ENCODE measurements around the gene GSDME. TPM values are rescaled to one million over a fixed set of nuclear protein-coding genes. Genes with fewer than 3 reads are reported as not detected.
"Not testable (repeated sequence)": the region's sequence is repeated elsewhere in the genome, so short reads cannot be mapped to it uniquely, and the experiment has no call there.

GSDME gene
- total RNA-seq, 1 donor from 2014 or later, result 23.6 TPM

DNA sequence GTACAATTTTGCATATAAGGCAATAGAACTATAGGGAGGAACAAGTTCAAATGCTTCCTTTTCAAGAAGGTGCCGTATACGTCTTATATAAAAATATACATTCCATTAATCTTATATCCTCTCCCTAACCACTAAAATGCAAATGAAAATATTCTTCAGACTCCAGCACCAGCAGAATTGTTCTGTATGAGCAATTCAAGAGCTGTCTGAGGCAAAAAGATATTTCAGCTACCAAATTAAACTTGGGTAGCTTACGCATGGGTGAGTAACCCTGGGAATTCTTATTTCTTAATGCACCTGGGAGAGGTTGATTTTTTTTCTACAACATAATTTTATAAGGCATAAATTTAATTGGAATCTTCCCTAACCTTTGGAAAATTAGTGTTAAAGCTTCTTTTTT lies 42.2 kb upstream of the GSDME start:
- Mint-ChIP-seq H3K9me3 (ENCODE audit: low read depth) (no peaks in the 10 kb centered on the region), H3K36me3 (ENCODE audit: low read depth) (peaks cover 3% of the 10 kb centered on the region), H3K27me3 (ENCODE audit: low read depth) (no peaks in the 10 kb centered on the region), H3K4me3 (ENCODE audit: unreplicated experiment) (no peak overlapping the region), H3K27ac (ENCODE audit: unreplicated experiment) (no peak overlapping the region), H3K4me1 (ENCODE audit: low read depth) (peaks cover 10% of the 10 kb centered on the region)
- no peak for DNase-seq (ENCODE audit: low spot score)
- TF ChIP-seq CTCF (IDR thresholded peaks at IDR 0.05), result no peak

DNA sequence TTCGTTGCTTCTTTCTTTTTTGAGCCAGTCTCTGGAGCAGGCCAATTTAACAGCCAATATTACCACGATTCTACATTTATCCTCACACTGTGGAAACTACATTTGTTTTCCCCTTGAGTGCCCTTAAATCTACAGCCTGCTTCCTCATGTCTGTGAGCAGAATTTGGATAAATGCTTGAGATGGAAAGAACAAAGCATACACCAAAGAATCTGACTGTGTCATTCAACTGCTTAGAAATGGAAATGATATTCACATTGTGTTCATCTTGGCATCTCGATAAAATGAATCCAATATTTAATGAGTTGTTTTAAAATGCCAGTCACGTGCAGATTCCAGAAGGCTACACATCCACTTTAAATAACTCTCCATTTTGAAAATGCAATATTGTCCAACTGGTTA lies 41.0 kb upstream of the GSDME start:
- peaks cover 10% of the 10 kb centered on the region for H3K4me1 Mint-ChIP-seq (ENCODE audit: low read depth)
- H3K9me3 Mint-ChIP-seq (ENCODE audit: low read depth), result no peaks in the 10 kb centered on the region
- no peak for DNase-seq (ENCODE audit: low spot score)
- TF ChIP-seq CTCF (IDR thresholded peaks at IDR 0.05), result no peak
- H3K27ac Mint-ChIP-seq (ENCODE audit: unreplicated experiment), result no peak overlapping the region
- no peaks in the 10 kb centered on the region for H3K27me3 Mint-ChIP-seq (ENCODE audit: low read depth)
- H3K4me3 Mint-ChIP-seq (ENCODE audit: unreplicated experiment), result no peak overlapping the region
- H3K36me3 Mint-ChIP-seq (ENCODE audit: low read depth), result peaks cover 3% of the 10 kb centered on the region

GRCh38 chr7:24797270-24797669 lies 40.0 kb upstream of the GSDME start:
- H3K36me3 Mint-ChIP-seq (ENCODE audit: low read depth), result peaks cover 3% of the 10 kb centered on the region
- TF ChIP-seq CTCF (IDR thresholded peaks at IDR 0.05), result no peak
- DNase-seq (ENCODE audit: low spot score), result no peak
- no peak overlapping the region for H3K4me3 Mint-ChIP-seq (ENCODE audit: unreplicated experiment)
- no peaks in the 10 kb centered on the region for H3K9me3 Mint-ChIP-seq (ENCODE audit: low read depth)
- no peak overlapping the region for H3K27ac Mint-ChIP-seq (ENCODE audit: unreplicated experiment)
- peaks cover 10% of the 10 kb centered on the region for H3K4me1 Mint-ChIP-seq (ENCODE audit: low read depth)
- H3K27me3 Mint-ChIP-seq (ENCODE audit: low read depth), result no peaks in the 10 kb centered on the region

- H3K27me3 Mint-ChIP-seq (ENCODE audit: low read depth), result no peaks in the 10 kb centered on the region
- no peaks in the 10 kb centered on the region for H3K36me3 Mint-ChIP-seq (ENCODE audit: low read depth)
- DNase-seq (ENCODE audit: low spot score), result no peak
- TF ChIP-seq CTCF (IDR thresholded peaks at IDR 0.05), result no peak
- H3K4me1 Mint-ChIP-seq (ENCODE audit: low read depth), result peaks cover 10% of the 10 kb centered on the region
- no peak overlapping the region for H3K27ac Mint-ChIP-seq (ENCODE audit: unreplicated experiment)
- H3K4me3 Mint-ChIP-seq (ENCODE audit: unreplicated experiment), result no peak overlapping the region
- no peaks in the 10 kb centered on the region for H3K9me3 Mint-ChIP-seq (ENCODE audit: low read depth)
These were observed 38.1 kb upstream of the GSDME start for GRCh38 chr7:24795407-24795767.

- not testable (repeated sequence) for H3K27ac Mint-ChIP-seq (ENCODE audit: unreplicated experiment); H3K9me3 Mint-ChIP-seq (ENCODE audit: low read depth); DNase-seq (ENCODE audit: low spot score)
These were observed 37.6 kb upstream of the GSDME start for GRCh38 chr7:24794751-24795406.

DNA sequence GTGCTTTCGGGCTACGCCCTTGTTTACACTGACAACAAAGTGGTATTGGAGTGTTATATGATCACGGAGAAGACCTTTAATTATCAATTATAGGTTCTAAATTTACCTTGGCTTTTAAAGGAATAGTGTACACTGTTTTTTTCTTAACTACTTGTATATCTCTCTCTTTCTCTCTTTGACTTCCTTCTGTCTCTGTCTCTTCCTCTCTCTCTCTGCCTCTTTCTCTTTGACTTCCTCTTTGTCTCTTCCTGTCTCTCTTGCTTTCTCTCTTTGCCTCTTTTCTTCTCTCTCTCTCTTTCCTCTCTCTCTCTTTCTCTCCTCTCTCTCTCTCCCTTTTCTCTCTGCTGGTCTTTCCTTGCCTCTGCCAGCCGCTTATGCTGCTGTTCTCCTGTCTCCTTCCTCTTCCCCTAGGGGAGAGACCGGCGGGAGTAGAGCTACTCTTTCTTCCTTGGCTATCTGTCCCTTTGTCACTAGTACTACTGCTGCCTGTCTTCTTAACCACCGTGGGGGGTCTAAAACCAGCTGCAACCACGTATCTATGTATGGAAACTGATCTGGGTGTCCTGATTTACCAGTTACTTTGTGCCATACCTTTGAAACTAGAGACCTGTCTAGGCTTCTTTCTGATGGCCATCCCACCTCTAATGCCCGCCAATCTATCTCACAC lies 36.9 kb upstream of the GSDME start:
- DNase-seq (ENCODE audit: low spot score), result no peak
- Mint-ChIP-seq H3K9me3 (ENCODE audit: low read depth) (peaks cover 3% of the 10 kb centered on the region), H3K27me3 (ENCODE audit: low read depth) (no peaks in the 10 kb centered on the region), H3K4me1 (ENCODE audit: low read depth) (peaks cover 4% of the 10 kb centered on the region), H3K27ac (ENCODE audit: unreplicated experiment) (no peak overlapping the region), H3K4me3 (ENCODE audit: unreplicated experiment) (no peak overlapping the region), H3K36me3 (ENCODE audit: low read depth) (no peaks in the 10 kb centered on the region)
- TF ChIP-seq CTCF (IDR thresholded peaks at IDR 0.05), result no peak

More at GRCh38 chr7:24794751-24795406, 37.6 kb upstream of the GSDME start:
- H3K27me3 Mint-ChIP-seq (ENCODE audit: low read depth); H3K36me3 Mint-ChIP-seq (ENCODE audit: low read depth); H3K4me3 Mint-ChIP-seq (ENCODE audit: unreplicated experiment); H3K4me1 Mint-ChIP-seq (ENCODE audit: low read depth): not testable (repeated sequence)
